SK-N-SH treated with all-trans-retinoic acid at 6 μM for 48 hours (cell line): Measurements from ENCODE around the gene CLSTN2.

Experiments
- ARNTL ChIP-seq: fragments of 450-650 bp; formaldehyde crosslinking; IDR thresholded peaks from 2 replicates; pipeline ENCODE4 v1.5.0; 2020; ENCODE audit warnings: low read depth, mild to moderate bottlenecking, moderate library complexity, borderline replicate concordance
- PPARA ChIP-seq: fragments of 250-450 bp; sonication (Bioruptor Pico); IDR thresholded peaks from 2 replicates; pipeline ENCODE4 v1.5.0; 2020; ENCODE audit warnings: mild to moderate bottlenecking, borderline replicate concordance
- SNAI2 ChIP-seq: fragments of 250-450 bp; sonication (Bioruptor Pico); IDR thresholded peaks from 2 replicates; pipeline ENCODE4 v1.5.0; 2020; ENCODE audit warnings: mild to moderate bottlenecking, moderate library complexity
- ZFP30 ChIP-seq: fragments of 450-650 bp; formaldehyde crosslinking; IDR thresholded peaks from 2 replicates; pipeline ENCODE4 v1.5.0; 2022; ENCODE audit warnings: mild to moderate bottlenecking, moderate library complexity
- ZNF8 ChIP-seq: fragments of 450-650 bp; formaldehyde crosslinking; IDR thresholded peaks from 2 replicates; pipeline ENCODE4 v1.5.0; 2020; ENCODE audit warnings: mild to moderate bottlenecking, moderate library complexity
- TF ChIP-seq, protein P1 (sequence below): fragments of 250-450 bp; sonication (Bioruptor Pico); IDR thresholded peaks from 2 replicates; pipeline ENCODE4 v1.8.0; 2020; ENCODE audit warnings: mild to moderate bottlenecking, moderate library complexity, borderline replicate concordance

DNA sequence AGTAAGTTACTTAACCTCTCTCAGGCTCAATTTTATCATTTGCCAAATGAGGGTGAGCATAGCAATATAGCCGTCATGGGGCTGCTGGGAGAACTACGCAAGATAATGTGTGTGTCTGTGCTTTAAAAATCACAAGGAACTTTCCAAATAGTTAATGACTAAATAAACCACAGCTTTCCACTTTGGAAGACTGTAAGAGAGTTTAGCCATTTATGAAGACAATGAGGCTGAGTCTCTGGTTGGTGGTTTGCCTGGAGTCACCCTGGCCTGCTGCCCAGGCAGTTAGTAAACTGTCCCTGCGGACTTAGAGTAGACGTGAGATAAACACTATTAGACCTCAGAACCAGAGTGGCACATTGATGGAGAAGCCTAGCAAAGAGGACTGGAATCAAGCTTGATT is 357.7 kb downstream of the CLSTN2 start:
- TF ChIP-seq SNAI2 (CRISPR knock-in tag) (no peak), ZNF8 (no peak), ARNTL (CRISPR knock-in tag) (no peak), ZFP30 (CRISPR knock-in tag) (no peak), PPARA (CRISPR knock-in tag) (no peak)
- TF ChIP-seq, protein P1, sequence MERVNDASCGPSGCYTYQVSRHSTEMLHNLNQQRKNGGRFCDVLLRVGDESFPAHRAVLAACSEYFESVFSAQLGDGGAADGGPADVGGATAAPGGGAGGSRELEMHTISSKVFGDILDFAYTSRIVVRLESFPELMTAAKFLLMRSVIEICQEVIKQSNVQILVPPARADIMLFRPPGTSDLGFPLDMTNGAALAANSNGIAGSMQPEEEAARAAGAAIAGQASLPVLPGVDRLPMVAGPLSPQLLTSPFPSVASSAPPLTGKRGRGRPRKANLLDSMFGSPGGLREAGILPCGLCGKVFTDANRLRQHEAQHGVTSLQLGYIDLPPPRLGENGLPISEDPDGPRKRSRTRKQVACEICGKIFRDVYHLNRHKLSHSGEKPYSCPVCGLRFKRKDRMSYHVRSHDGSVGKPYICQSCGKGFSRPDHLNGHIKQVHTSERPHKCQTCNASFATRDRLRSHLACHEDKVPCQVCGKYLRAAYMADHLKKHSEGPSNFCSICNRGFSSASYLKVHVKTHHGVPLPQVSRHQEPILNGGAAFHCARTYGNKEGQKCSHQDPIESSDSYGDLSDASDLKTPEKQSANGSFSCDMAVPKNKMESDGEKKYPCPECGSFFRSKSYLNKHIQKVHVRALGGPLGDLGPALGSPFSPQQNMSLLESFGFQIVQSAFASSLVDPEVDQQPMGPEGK (CRISPR knock-in tag), result no peak
